ENCODE data around the gene CPSF4.
"Not testable (repeated sequence)": the region's sequence is repeated elsewhere in the genome, so short reads cannot be mapped to it uniquely, and the experiment has no call there.

CPSF4 gene

GRCh38 chr7:99490878-99491277, 52.1 kb downstream of the CPSF4 start:
- DNase-seq (ENCODE audit: low read depth, low spot score) = no peak

GRCh38 chr7:99493823-99494222, 55.1 kb downstream of the CPSF4 start:
- DNase-seq (ENCODE audit: low read depth, low spot score) = no peak

- DNase-seq (ENCODE audit: low read depth, low spot score) = no peak
Measured at GRCh38 chr7:99497766-99498545, 59.2 kb downstream of the CPSF4 start.

- no peak for DNase-seq (ENCODE audit: low read depth, low spot score)
Measured at GRCh38 chr7:99498546-99498944, 59.8 kb downstream of the CPSF4 start.

GRCh38 chr7:99499371-99499720, 60.6 kb downstream of the CPSF4 start:
- no peak for DNase-seq (ENCODE audit: low read depth, low spot score)

GRCh38 chr7:99499721-99500636, 61.2 kb downstream of the CPSF4 start, which contains the start of gene ZNF394:
Gene ZNF394 (minus strand): TSS chr7:99500281. CDS start chr7:99500093, 188 bp downstream.
- peak; percentile 80 for DNase-seq (ENCODE audit: low read depth, low spot score)

GRCh38 chr7:99500637-99501009, 61.9 kb downstream of the CPSF4 start:
- DNase-seq (ENCODE audit: low read depth, low spot score) = no peak

GRCh38 chr7:99501236-99501635, 62.5 kb downstream of the CPSF4 start:
- DNase-seq (ENCODE audit: low read depth, low spot score) = not testable (repeated sequence)

- DNase-seq (ENCODE audit: low read depth, low spot score) = peak; percentile 84
Measured at GRCh38 chr7:99504281-99504602, 65.5 kb downstream of the CPSF4 start.

- peak; percentile 68 for DNase-seq (ENCODE audit: low read depth, low spot score)
Measured at GRCh38 chr7:99504603-99505323, 66.0 kb downstream of the CPSF4 start, which contains the start of gene ZKSCAN5. Gene ZKSCAN5 (plus strand): TSS chr7:99504662. CDS start chr7:99506045, 1,383 bp downstream.

GRCh38 chr7:99505324-99505662, 66.5 kb downstream of the CPSF4 start:
- no peak for DNase-seq (ENCODE audit: low read depth, low spot score)
